ENCODE measurements around the gene KIRREL3.

DNA sequence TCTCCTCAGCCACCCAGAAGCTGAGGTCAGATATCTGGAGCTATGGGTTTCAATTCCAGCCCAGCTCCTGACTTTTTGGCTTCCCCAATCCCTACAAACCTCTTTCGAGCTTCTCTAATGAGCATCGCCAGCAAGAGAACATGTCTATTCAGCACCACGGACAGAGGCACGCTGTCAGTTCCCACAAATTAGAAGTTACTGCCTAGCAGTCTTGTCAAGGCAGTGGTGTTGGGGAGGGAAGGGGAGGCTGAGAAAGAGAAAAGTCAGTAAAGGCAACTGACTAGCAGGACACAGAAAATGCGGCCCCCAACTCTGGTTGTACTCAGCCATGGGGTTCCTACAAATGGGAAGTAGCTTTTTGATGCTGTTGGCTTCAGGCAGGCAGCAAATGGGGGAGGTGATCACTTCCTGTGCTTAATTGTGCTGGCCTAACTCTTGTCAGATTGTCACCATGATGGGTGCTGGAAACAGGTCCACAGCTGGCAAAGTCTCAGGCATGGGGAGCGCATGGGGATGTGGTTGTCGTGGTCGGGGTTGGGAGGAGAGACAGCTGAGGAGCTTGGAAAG lies 439.2 kb downstream of the KIRREL3 start:
- TF ChIP-seq, protein P1, sequence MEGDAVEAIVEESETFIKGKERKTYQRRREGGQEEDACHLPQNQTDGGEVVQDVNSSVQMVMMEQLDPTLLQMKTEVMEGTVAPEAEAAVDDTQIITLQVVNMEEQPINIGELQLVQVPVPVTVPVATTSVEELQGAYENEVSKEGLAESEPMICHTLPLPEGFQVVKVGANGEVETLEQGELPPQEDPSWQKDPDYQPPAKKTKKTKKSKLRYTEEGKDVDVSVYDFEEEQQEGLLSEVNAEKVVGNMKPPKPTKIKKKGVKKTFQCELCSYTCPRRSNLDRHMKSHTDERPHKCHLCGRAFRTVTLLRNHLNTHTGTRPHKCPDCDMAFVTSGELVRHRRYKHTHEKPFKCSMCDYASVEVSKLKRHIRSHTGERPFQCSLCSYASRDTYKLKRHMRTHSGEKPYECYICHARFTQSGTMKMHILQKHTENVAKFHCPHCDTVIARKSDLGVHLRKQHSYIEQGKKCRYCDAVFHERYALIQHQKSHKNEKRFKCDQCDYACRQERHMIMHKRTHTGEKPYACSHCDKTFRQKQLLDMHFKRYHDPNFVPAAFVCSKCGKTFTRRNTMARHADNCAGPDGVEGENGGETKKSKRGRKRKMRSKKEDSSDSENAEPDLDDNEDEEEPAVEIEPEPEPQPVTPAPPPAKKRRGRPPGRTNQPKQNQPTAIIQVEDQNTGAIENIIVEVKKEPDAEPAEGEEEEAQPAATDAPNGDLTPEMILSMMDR (IDR thresholded peaks at IDR 0.05; ENCODE audit: extremely low read depth in 1 of 2, insufficient read depth in 1 of 2, low read depth in 1 of 2, low read length in 2 of 2), result no peak
- no peak for TF ChIP-seq JUN (IDR thresholded peaks at IDR 0.05; ENCODE audit: borderline replicate concordance, insufficient read depth, insufficient read length, low read depth)
- no peak for TF ChIP-seq EZH2 (IDR thresholded peaks at IDR 0.05; ENCODE audit: borderline replicate concordance, low read depth, low read length, severe bottlenecking)
- TF ChIP-seq, protein P2, sequence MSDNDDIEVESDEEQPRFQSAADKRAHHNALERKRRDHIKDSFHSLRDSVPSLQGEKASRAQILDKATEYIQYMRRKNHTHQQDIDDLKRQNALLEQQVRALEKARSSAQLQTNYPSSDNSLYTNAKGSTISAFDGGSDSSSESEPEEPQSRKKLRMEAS (IDR thresholded peaks at IDR 0.05; ENCODE audit: insufficient read depth, insufficient read length), result no peak
- TF ChIP-seq POLR2A (IDR thresholded peaks at IDR 0.05; ENCODE audit: low read depth, low read length), result no peak
- TF ChIP-seq POLR2AphosphoS5 (IDR thresholded peaks at IDR 0.05; ENCODE audit: insufficient read depth, low read depth, low read length), result no peak
- no peak for TF ChIP-seq MYC (IDR thresholded peaks at IDR 0.05; ENCODE audit: low read depth, low read length)
- no peak for TF ChIP-seq GATA2 (IDR thresholded peaks at IDR 0.05; ENCODE audit: insufficient read depth, insufficient read length, low read depth, low read length)
- no peak for TF ChIP-seq FOS (IDR thresholded peaks at IDR 0.05; ENCODE audit: borderline replicate concordance, insufficient read depth, low read length)

Measured in endothelial cell of umbilical vein (primary cell).